ENCODE measurements around the gene MSANTD7. TPM values are rescaled to one million over a fixed set of nuclear protein-coding genes. Genes with fewer than 3 reads are reported as not detected.
A peak's percentile ranks its signal among the peaks of the same experiment; 100 is the strongest.

MSANTD7 gene
- total and polyA plus RNA-seq, 12 donors = 2.6 to 14.8 (median 7.5) TPM

DNA sequence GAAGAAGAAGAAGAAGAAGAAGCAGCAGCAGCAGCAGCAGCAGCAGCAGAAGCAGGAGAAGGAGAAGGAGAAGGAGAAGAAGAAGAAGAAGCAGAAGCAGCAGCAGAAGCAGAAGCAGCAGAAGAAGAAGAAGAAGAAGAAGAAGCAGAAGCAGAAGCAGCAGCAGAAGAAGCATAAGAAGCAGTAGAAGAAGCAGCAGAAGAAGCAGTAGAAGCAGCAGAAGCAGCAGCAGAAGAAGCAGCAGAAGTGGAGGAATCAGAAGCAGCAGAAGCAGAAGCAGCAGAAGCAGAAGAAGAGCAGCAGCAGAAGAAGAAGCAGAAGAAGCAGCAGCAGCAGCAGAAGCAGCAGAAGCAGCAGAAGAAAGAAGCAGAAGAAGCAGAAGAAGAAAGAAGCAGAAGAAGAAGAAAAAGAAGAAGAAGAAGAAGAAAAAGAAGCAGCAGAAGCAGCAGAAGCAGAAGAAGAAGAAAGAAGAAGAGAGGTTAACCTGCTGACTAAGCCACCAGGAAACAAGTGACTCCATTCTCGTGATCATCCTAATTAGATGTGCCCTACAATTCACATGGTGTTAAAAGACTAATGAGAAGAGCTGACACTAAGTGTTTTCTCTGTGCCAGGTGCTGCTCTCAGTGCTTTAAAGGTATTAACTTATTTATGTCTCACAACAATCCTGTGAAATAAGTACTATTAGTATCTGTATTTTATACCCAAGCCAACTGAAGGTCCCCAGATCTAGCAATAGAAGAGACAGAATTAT, 11.9 kb upstream of the MSANTD7 start:
- TF ChIP-seq, protein P1, sequence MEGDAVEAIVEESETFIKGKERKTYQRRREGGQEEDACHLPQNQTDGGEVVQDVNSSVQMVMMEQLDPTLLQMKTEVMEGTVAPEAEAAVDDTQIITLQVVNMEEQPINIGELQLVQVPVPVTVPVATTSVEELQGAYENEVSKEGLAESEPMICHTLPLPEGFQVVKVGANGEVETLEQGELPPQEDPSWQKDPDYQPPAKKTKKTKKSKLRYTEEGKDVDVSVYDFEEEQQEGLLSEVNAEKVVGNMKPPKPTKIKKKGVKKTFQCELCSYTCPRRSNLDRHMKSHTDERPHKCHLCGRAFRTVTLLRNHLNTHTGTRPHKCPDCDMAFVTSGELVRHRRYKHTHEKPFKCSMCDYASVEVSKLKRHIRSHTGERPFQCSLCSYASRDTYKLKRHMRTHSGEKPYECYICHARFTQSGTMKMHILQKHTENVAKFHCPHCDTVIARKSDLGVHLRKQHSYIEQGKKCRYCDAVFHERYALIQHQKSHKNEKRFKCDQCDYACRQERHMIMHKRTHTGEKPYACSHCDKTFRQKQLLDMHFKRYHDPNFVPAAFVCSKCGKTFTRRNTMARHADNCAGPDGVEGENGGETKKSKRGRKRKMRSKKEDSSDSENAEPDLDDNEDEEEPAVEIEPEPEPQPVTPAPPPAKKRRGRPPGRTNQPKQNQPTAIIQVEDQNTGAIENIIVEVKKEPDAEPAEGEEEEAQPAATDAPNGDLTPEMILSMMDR (IDR thresholded peaks at IDR 0.05) = no peak
- TF ChIP-seq POLR2A (IDR thresholded peaks at IDR 0.05) = no peak
- intact Hi-C loops (cut with DNase I) = loop anchor here in 1 of 2 donors (5.0 to 10.0 kb wide), 2 partner anchors 221 to 329 kb away; no protein-coding TSS in a partner anchor

DNA sequence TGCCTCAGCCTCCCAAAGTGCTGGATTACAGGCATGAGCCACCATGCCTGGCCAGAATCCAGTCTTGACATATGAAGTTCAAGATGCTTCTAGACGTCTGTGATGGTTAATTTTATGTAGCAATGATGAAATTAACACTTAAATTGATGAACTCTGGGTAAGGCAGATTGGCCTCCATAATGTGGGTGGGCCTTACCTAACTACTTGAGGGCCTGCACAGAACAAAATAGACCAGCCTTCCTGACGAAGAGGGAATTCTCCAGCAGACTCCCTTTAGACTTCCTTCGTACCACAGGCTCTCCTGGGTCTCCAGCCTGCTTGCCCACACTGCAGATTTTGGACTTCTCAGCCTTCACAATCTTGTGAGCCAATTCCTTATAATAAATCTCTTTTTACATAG, 5.0 kb upstream of the MSANTD7 start:
- 73 to 90% (median 77%) methylated on average over 3 of the region's 3 CpGs for WGBS, 4 donors
- no peak overlapping the region for H3K4me3 ChIP-seq
- TF ChIP-seq, protein P1 (IDR thresholded peaks at IDR 0.05) = no peak
- no peak for TF ChIP-seq POLR2A (IDR thresholded peaks at IDR 0.05)
- no peak overlapping the region for H3K27ac ChIP-seq
- H3K27me3 ChIP-seq = no peaks in the 10 kb centered on the region
- no peak for DNase-seq
- H3K9me3 ChIP-seq (replicated peaks in 1 of 3) = no peaks in the 10 kb centered on the region
- intact Hi-C loops (cut with DNase I) = loop anchor here (10.0 kb wide), 2 partner anchors 298 to 338 kb away; no protein-coding TSS in a partner anchor
- no peaks in the 10 kb centered on the region for H3K36me3 ChIP-seq (replicated peaks in 1 of 2)
- H3K4me1 ChIP-seq (replicated peaks in 1 of 2) = peaks cover 7 to 8% of the 10 kb centered on the region in 2 donors

More for the DNA sequence above, 11.9 kb upstream of the MSANTD7 start:
- Histone ChIP-seq H3K27ac (no peak overlapping the region), H3K9me3 (replicated peaks in 1 of 3) (no peaks in the 10 kb centered on the region), H3K4me3 (no peak overlapping the region), H3K4me1 (replicated peaks in 1 of 2) (peaks cover 0 to 7% of the 10 kb centered on the region in 2 donors), H3K36me3 (replicated peaks in 1 of 2) (no peaks in the 10 kb centered on the region), H3K27me3 (no peaks in the 10 kb centered on the region)
- no peak for DNase-seq
- 48 to 68% (median 59%) methylated on average over 1 of the region's 1 CpG for WGBS, 4 donors

DNA sequence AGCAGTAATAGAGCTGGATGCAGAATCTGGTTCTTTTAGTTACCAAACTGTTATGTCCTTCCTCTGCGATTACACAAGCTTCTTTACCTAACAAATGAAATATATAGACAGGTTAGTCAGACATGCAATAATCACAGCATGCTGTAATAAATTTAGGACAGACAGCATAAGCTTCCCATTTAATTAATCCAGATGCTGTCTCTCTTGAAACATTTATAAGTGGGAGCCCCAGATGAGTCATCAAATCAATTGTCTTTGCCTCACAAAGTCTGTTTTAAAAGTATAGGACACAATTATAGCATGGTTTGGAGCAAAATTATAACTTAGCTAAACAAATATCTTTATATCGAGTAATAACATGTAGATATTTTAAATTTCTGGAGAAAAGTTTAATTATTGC, 1.9 kb upstream of the MSANTD7 start:
- peaks cover 14 to 20% of the 10 kb centered on the region in 2 donors for H3K4me1 ChIP-seq (replicated peaks in 1 of 2)
- intact Hi-C loops (cut with DNase I) = loop anchor here (10.0 kb wide), 2 partner anchors 301 to 341 kb away; no protein-coding TSS in a partner anchor
- H3K4me3 ChIP-seq = no peak overlapping the region
- peaks cover 0 to 10% of the 10 kb centered on the region in 2 donors for H3K36me3 ChIP-seq (replicated peaks in 1 of 2)
- no peaks in the 10 kb centered on the region for H3K9me3 ChIP-seq (replicated peaks in 1 of 3)
- TF ChIP-seq POLR2A (IDR thresholded peaks at IDR 0.05) = no peak
- TF ChIP-seq, protein P1 (IDR thresholded peaks at IDR 0.05) = no peak
- WGBS, 4 donors = 86 to 100% (median 97%) methylated on average over 2 of the region's 2 CpGs
- H3K27me3 ChIP-seq = no peaks in the 10 kb centered on the region
- H3K27ac ChIP-seq = no peak overlapping the region
- DNase-seq = no peak

DNA sequence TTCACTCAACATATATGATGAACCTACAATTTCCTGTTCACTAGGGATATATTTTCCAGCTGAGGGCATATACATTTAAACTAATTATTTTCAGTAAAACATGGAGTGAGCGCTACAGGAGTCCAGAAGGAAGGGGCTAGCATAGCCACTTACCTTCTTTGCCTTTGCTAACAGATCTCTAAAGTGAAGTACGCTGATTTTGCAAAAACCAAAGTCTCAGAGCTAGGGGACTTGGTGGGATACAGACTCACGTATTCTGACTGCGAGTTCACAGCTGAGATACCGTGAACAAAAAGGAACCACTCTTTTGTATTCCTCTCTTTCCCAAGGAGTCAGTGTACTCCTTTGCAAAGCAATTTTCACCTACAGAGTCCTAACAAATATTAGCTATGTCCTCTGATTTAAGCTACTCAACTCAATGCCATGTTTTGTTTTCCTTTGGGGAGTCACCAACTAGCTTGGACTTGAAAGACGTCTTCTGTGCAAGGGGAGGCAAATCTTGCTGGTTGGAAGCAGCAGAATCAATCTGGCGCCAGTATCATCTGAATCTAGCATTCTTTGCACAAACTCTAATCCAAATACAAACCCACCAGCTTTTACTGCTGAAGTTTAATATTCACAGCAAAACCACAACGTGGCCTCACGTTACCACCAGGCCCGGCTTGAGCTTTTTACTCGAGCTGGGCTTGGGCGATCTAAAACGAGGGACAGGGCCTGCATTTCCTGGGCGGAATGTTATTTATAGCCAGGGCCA, 926 bp upstream of the MSANTD7 start:
- TF ChIP-seq POLR2A (IDR thresholded peaks at IDR 0.05) = no peak
- TF ChIP-seq, protein P1 (IDR thresholded peaks at IDR 0.05) = peak in 1 of 6 experiments; percentile 11

More for the DNA sequence above, 926 bp upstream of the MSANTD7 start:
- H3K36me3 ChIP-seq (replicated peaks in 1 of 2) = peaks cover 0 to 20% of the 10 kb centered on the region in 2 donors
- H3K9me3 ChIP-seq (replicated peaks in 1 of 3) = no peaks in the 10 kb centered on the region
- 17 to 36% (median 24%) methylated on average over 8 to 14 of the region's 14 CpGs for WGBS, 4 donors
- H3K27ac ChIP-seq = peak overlapping the region; percentile 70 to 97 (median 96)
- H3K27me3 ChIP-seq = no peaks in the 10 kb centered on the region
- H3K4me3 ChIP-seq = peak overlapping the region; percentile 55 to 86 (median 80)
- intact Hi-C loops (cut with DNase I) = loop anchor here (10.0 kb wide), 2 partner anchors 302 to 342 kb away; no protein-coding TSS in a partner anchor
- H3K4me1 ChIP-seq (replicated peaks in 1 of 2) = peaks cover 14 to 20% of the 10 kb centered on the region in 2 donors
- no peak for DNase-seq

All from adrenal gland (tissue), 12 donors.